H1 (cell line): ENCODE measurements around the gene HYAL1. TPM values are rescaled to one million over a fixed set of nuclear protein-coding genes. Genes with fewer than 3 reads are reported as not detected.

Source experiments
- CTCF ChIA-PET: fragments of 300-600 bp; sonication (Branson Sonifier 250); formaldehyde crosslinking; loops from one replicate; lab custom pipeline; 2021; ENCODE audit not compliant: partially characterized antibody; lab: Charles Lee
- POLR2A ChIA-PET: fragments of 300-600 bp; sonication (Branson Sonifier 250); formaldehyde crosslinking; loops from one replicate; lab custom pipeline; 2021; ENCODE audit warnings: inconsistent platforms; ENCODE audit not compliant: partially characterized antibody; lab: Charles Lee
- DNase-seq, 2 experiments: peaks; one replicate each; pipeline versions ENCODE4 v3.0.0 to v3.0.0-alpha.2; 2010 to 2022; ENCODE audit warnings: low spot score in 2 of 2, low read depth in 1 of 2, mixed read lengths in 1 of 2
- FAIRE-seq: peaks from 2 replicates; lab custom pipeline; 2011; peaks lifted over from hg19 to GRCh38; lab: Jason Lieb, UNC
- H2AFZ ChIP-seq: 2 replicates; pipeline ENCODE4 v1.8.1; 2012; ENCODE audit warnings: low read length, inconsistent platforms
- H2AK5ac ChIP-seq: 2 replicates; pipeline ENCODE4 v1.6.1; 2013; ENCODE audit warnings: low read depth, low read length
- H2BK120ac ChIP-seq: replicated peaks from 2 replicates; pipeline ENCODE3; 2013; ENCODE audit warnings: low read depth, low read length, inconsistent platforms
- H2BK12ac ChIP-seq: 2 replicates; pipeline ENCODE4 v1.6.1; 2013; ENCODE audit warnings: low read depth, low read length
- H2BK15ac ChIP-seq: 2 replicates; pipeline ENCODE4 v1.6.1; 2013; ENCODE audit warnings: low read length
- H2BK20ac ChIP-seq: 2 replicates; pipeline ENCODE4 v1.6.1; 2013; ENCODE audit warnings: low read length
- H2BK5ac ChIP-seq: 2 replicates; pipeline ENCODE4 v1.6.1; 2013; ENCODE audit warnings: low read depth, low read length
- H3K14ac ChIP-seq: 2 replicates; pipeline ENCODE4 v1.6.1; 2013; ENCODE audit warnings: inconsistent platforms; ENCODE audit not compliant: insufficient read length
- H3K18ac ChIP-seq: 2 replicates; pipeline ENCODE4 v1.6.1; 2013; ENCODE audit warnings: low read length; ENCODE audit errors: extremely low read depth
- H3K23ac ChIP-seq: 2 replicates; pipeline ENCODE4 v1.6.1; 2013; ENCODE audit warnings: inconsistent platforms; ENCODE audit not compliant: insufficient read length
- H3K23me2 ChIP-seq: 2 replicates; pipeline ENCODE4 v1.6.1; 2013; ENCODE audit warnings: low read depth, low read length
- H3K27ac ChIP-seq: 2 replicates; pipeline ENCODE4 v1.6.1; 2011; ENCODE audit warnings: low read depth, low read length, inconsistent platforms
- H3K27me3 ChIP-seq, 4 experiments: replicated peaks in 1 of 4; 1 replicate in 1 of 4; 2 replicates in 3 of 4; pipeline versions ENCODE4 v1.6.1 to v1.8.1; 2011 to 2013; ENCODE audit warnings: low read length in 3 of 4, mild to moderate bottlenecking in 3 of 4, inconsistent platforms in 2 of 4, mixed read lengths in 2 of 4, moderate library complexity in 1 of 4; ENCODE audit not compliant: control insufficient read depth in 3 of 4, insufficient read depth in 3 of 4; ENCODE audit errors: extremely low read depth in 1 of 4
- H3K36me3 ChIP-seq, 4 experiments: 2 replicates each; pipeline versions ENCODE4 v1.6.1 to v1.8.1; 2011 to 2013; ENCODE audit warnings: mild to moderate bottlenecking in 4 of 4, low read length in 3 of 4, moderate library complexity in 2 of 4, control low read depth in 1 of 4, inconsistent platforms in 1 of 4; ENCODE audit not compliant: insufficient read depth in 4 of 4, control insufficient read depth in 2 of 4
- H3K4ac ChIP-seq: replicated peaks from 2 replicates; pipeline ENCODE3; 2013; ENCODE audit warnings: low read length, low read depth, mixed read lengths, inconsistent platforms; ENCODE audit not compliant: insufficient read length
- H3K4me1 ChIP-seq, 4 experiments: replicated peaks in 1 of 4; 1 replicate in 1 of 4; 2 replicates in 3 of 4; pipeline versions ENCODE4 v1.6.1 to v1.8.1; 2011 to 2013; ENCODE audit warnings: low read length in 3 of 4, inconsistent platforms in 2 of 4, mixed read lengths in 1 of 4; ENCODE audit not compliant: insufficient read depth in 4 of 4, control insufficient read depth in 3 of 4
- H3K4me2 ChIP-seq, 2 experiments: 2 replicates each; pipeline versions ENCODE4 v1.6.1 to v1.8.1; 2011 to 2013; ENCODE audit warnings: low read depth in 2 of 2, low read length in 2 of 2, control low read depth in 1 of 2, inconsistent platforms in 1 of 2, mild to moderate bottlenecking in 1 of 2; ENCODE audit not compliant: insufficient read depth in 1 of 2
- H3K4me3 ChIP-seq, 4 experiments: fragments of 200-600, 300-600 bp in 1 of 4; sonication (generic), shearing (Covaris generic), sonication (Bioruptor Twin) in 1 of 4; 2 replicates each; pipeline versions ENCODE4 v1.5.1 to v1.8.1; 2011 to 2016; ENCODE audit warnings: low read length in 4 of 4, low read depth in 3 of 4, control low read depth in 2 of 4, inconsistent platforms in 2 of 4, mild to moderate bottlenecking in 2 of 4, mixed read lengths in 1 of 4, moderate library complexity in 1 of 4; ENCODE audit not compliant: insufficient read depth in 2 of 4; ENCODE audit errors: extremely low read depth in 1 of 4
- H3K56ac ChIP-seq: replicated peaks from 2 replicates; pipeline ENCODE3; 2013; ENCODE audit warnings: low read depth, mild to moderate bottlenecking, mixed read lengths, low read length, inconsistent platforms; ENCODE audit not compliant: insufficient read length
- H3K79me1 ChIP-seq: 2 replicates; pipeline ENCODE4 v1.6.1; 2013; ENCODE audit warnings: low read depth, low read length, control low read depth
- H3K79me2 ChIP-seq, 2 experiments: 2 replicates each; pipeline versions ENCODE4 v1.6.1 to v1.8.1; 2012 to 2013; ENCODE audit warnings: low read length in 2 of 2, mild to moderate bottlenecking in 2 of 2, inconsistent platforms in 1 of 2; ENCODE audit not compliant: insufficient read depth in 2 of 2, control insufficient read depth in 1 of 2
- H3K9ac ChIP-seq, 4 experiments: replicated peaks in 1 of 4; 1 replicate in 1 of 4; 2 replicates in 3 of 4; pipeline versions ENCODE4 v1.6.1 to v1.8.1; 2011 to 2013; ENCODE audit warnings: low read depth in 3 of 4, low read length in 3 of 4, control low read depth in 2 of 4, mild to moderate bottlenecking in 2 of 4, moderate library complexity in 2 of 4, inconsistent platforms in 1 of 4; ENCODE audit errors: extremely low read depth in 1 of 4
- H3K9me3 ChIP-seq, 2 experiments: 2 replicates each; pipeline versions ENCODE4 v1.6.1 to v1.8.1; 2012 to 2013; ENCODE audit warnings: mild to moderate bottlenecking in 2 of 2, moderate library complexity in 2 of 2, control low read depth in 1 of 2, inconsistent platforms in 1 of 2, low read depth in 1 of 2, low read length in 1 of 2, mixed read lengths in 1 of 2; ENCODE audit not compliant: insufficient read depth in 2 of 2
- H4K20me1 ChIP-seq, 2 experiments: replicated peaks in 1 of 2; 2 replicates each; pipeline versions ENCODE3 to v1.8.1; 2011 to 2013; ENCODE audit warnings: inconsistent platforms in 2 of 2, low read length in 2 of 2, mild to moderate bottlenecking in 1 of 2; ENCODE audit not compliant: insufficient read depth in 2 of 2, control insufficient read depth in 1 of 2
- H4K5ac ChIP-seq: 2 replicates; pipeline ENCODE4 v1.6.1; 2013; ENCODE audit warnings: low read length, low read depth, mixed read lengths, inconsistent platforms; ENCODE audit not compliant: insufficient read length
- H4K8ac ChIP-seq: 2 replicates; pipeline ENCODE4 v1.8.0; 2013; ENCODE audit warnings: mild to moderate bottlenecking, moderate library complexity, low read length, inconsistent platforms; ENCODE audit not compliant: insufficient read depth; ENCODE audit errors: extremely low read depth
- H4K91ac ChIP-seq: replicated peaks from 2 replicates; pipeline ENCODE3; 2013; ENCODE audit warnings: low read length, mixed read lengths, inconsistent platforms; ENCODE audit not compliant: insufficient read length
- ATF3 ChIP-seq: IDR thresholded peaks from 2 replicates; pipeline ENCODE4 v1.6.1; 2011; ENCODE audit warnings: low read depth, mild to moderate bottlenecking, low read length; ENCODE audit not compliant: insufficient read depth
- CREB1 ChIP-seq: IDR thresholded peaks from 2 replicates; pipeline ENCODE4 v1.6.1; 2012; ENCODE audit warnings: inconsistent platforms
- NRF1 ChIP-seq: IDR thresholded peaks from 2 replicates; pipeline ENCODE4 v1.6.1; 2011; ENCODE audit warnings: mild to moderate bottlenecking, low read depth, low read length, improper control_type of control experiment
- whole genome bisulfite sequencing, 2 experiments: shearing (Covaris generic) in 1 of 2; methylation state at CpG; one replicate each; pipeline versions ENCODE4 v1.1.6 to v1.1.7; 2013 to 2015; ENCODE audit warnings: low lambda C conversion rate in 2 of 2, mixed read lengths in 2 of 2, inconsistent platforms in 1 of 2, low coverage in 1 of 2, missing lambda C conversion rate in 1 of 2; ENCODE audit not compliant: insufficient replicate concordance in 2 of 2, insufficient coverage in 1 of 2, insufficient read length in 1 of 2; ENCODE audit errors: extremely low coverage in 1 of 2, missing lambda C conversion rate in 1 of 2; 5-methylcytosine and 5-hydroxymethylcytosine counted together
- polyA plus RNA-seq, 7 experiments: library from polyadenylated mRNA; depleted of rRNA in 3 of 7; stranded (reverse) in 5 of 7; unstranded in 2 of 7; fragments of >200 nt in 5 of 7; fragments of 200-250 nt in 2 of 7; gene quantifications; 1 replicate in 5 of 7; 2 replicates in 1 of 7; 4 replicates in 1 of 7; pipeline versions ENCODE4 v1.2.1 to v1.2.3, GENCODE V29; 2011 to 2013; ENCODE audit warnings: missing spikeins in 2 of 7, mixed read lengths in 2 of 7
- total RNA-seq: library from RNA; stranded (reverse); fragmentation: NEBNext Ultra II Directional; extraction: Animal tissue kit (Norgen Biotek cat#: 25700); gene quantifications from 2 replicates; pipeline ENCODE4 v1.2.1, GENCODE V29; 2021

Gene HYAL1
- total and polyA plus RNA-seq, 2 of the 8 experiments (the other 6 are each of a cell fraction or from before 2014, with no cell fraction given): 2.0 to 5.4 TPM

GRCh38 chr3:50254577-50255250, 48.7 kb downstream of the HYAL1 start:
- POLR2A ChIA-PET: interaction anchor here (0.6 to 3.0 kb wide), 9 partner anchors 8 to 144 kb away, joined by 3 to 12 read pairs (median 4); partner anchors contain the start of gene GNAI2
- no peak overlapping the region for H3K18ac ChIP-seq
- no peaks in the 10 kb centered on the region for H3K27me3 ChIP-seq
- no peaks in the 10 kb centered on the region for H3K9me3 ChIP-seq
- H3K79me2 ChIP-seq: peaks cover 0 to 19% of the 10 kb centered on the region in 2 experiments; a peak in 3 of 4 replicates
- H4K20me1 ChIP-seq: peaks cover 5 to 35% of the 10 kb centered on the region in 2 experiments
- no peak overlapping the region for H3K14ac ChIP-seq
- peaks cover 17 to 36% (median 24%) of the 10 kb centered on the region in 4 experiments; a peak in 7 of 8 replicates for H3K36me3 ChIP-seq
- WGBS, 2 experiments: 84% methylated on average over 8 of the region's 8 CpGs; no CpG with 5 or more reads in 1 of the 2 experiments
- no peak overlapping the region for H2AFZ ChIP-seq
- H2BK12ac ChIP-seq: no peak overlapping the region
- H3K9ac ChIP-seq: no peak overlapping the region
- H2BK5ac ChIP-seq: no peak overlapping the region
- TF ChIP-seq ATF3: no peak
- TF ChIP-seq CREB1: peak; percentile 43; the same call in 1 of the 2 replicates
- TF ChIP-seq NRF1: no peak
- H3K4ac ChIP-seq: no peak overlapping the region
- no peak overlapping the region for H2AK5ac ChIP-seq
- H3K4me3 ChIP-seq: no peak overlapping the region
- no peak for FAIRE-seq
- no peak overlapping the region for H3K27ac ChIP-seq
- no peak overlapping the region for H3K56ac ChIP-seq
- no peak overlapping the region for H2BK120ac ChIP-seq
- CTCF ChIA-PET: interaction anchor here (1.3 to 53.5 kb wide), 7 partner anchors 6 to 66 kb away, joined by 4 to 2149 read pairs (median 142); partner anchors contain the start of genes GNAI2, GNAT1, LSMEM2 and SEMA3B
- no peak overlapping the region for H4K8ac ChIP-seq
- H3K79me1 ChIP-seq: peaks cover 25% of the 10 kb centered on the region
- peaks cover 0 to 3% (median 2%) of the 10 kb centered on the region in 4 experiments; a peak in 4 of 7 replicates for H3K4me1 ChIP-seq
- no peak for DNase-seq
- no peak overlapping the region for H3K23ac ChIP-seq
- no peak overlapping the region for H2BK15ac ChIP-seq
- H2BK20ac ChIP-seq: no peak overlapping the region
- H3K23me2 ChIP-seq: no peaks in the 10 kb centered on the region
- H3K4me2 ChIP-seq: no peak overlapping the region
- no peak overlapping the region for H4K91ac ChIP-seq
- H4K5ac ChIP-seq: no peak overlapping the region
